Upper lobe of left lung (tissue), 4 donors: ENCODE results near the gene RABEP1.

ENCODE experiments used
- CTCF ChIP-seq, 6 experiments: fragments of 450-650 bp in 4 of 6; fragments of 200-600 bp in 2 of 6; sonication (generic) in 2 of 6; IDR thresholded peaks; one replicate each; pipeline ENCODE4 v1.5.1; 2016 to 2019; ENCODE audit warnings: antibody characterized with exemption in 6 of 6
- POLR2A ChIP-seq, 4 donors: fragments of 450-650 bp; IDR thresholded peaks; one replicate each; pipeline ENCODE4 v1.5.1; 2016 to 2017; ENCODE audit warnings: antibody characterized with exemption in 4 of 4, mild to moderate bottlenecking in 2 of 4

DNA sequence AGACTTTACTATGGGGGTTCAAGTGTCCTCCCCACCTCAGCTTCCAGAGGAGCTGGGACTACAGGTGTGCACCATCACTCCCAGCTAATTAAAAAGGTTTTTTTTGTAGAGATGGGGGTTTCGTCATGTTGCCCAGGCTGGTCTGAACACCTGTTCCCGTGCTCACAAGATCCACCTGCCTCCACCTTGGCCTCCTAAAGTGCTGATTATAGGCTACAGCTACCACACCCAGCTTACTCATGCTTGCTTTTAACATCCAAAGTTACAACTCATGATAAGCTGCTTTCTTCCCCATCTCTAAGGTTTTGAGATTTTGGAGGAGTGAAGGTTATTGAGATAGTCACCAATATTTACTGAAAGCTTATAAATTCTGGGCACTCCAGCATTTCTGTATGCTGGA, 134.8 kb downstream of the RABEP1 start:
- TF ChIP-seq CTCF (IDR thresholded peaks at IDR 0.05) (no peak), POLR2A (IDR thresholded peaks at IDR 0.05) (no peak)
